ENCODE results near the gene EPYC. TPM values are rescaled to one million over a fixed set of nuclear protein-coding genes. Genes with fewer than 3 reads are reported as not detected.

The EPYC gene
- polyA plus RNA-seq (2013, experiment 1 of 2), result not detected
- polyA plus RNA-seq (2013, experiment 2 of 2), result not detected

GRCh38 chr12:91004872-91005271 lies at the start of gene EPYC:
TSS of gene EPYC (minus strand) at chr12:91004972. CDS start at chr12:91002565, 2,407 bp downstream.
- H3K79me1 ChIP-seq (ENCODE audit: low read depth, low read length), result no peaks in the 10 kb centered on the region
- no peak within 1 kb of the TSS for H2AFZ ChIP-seq (ENCODE audit: low read length)
- H3K36me3 ChIP-seq (replicated peaks in 1 of 2; ENCODE audit: control insufficient read depth in 2 of 2, insufficient read depth in 2 of 2, low read length in 2 of 2), result no peaks in the 10 kb centered on the region
- H4K8ac ChIP-seq (ENCODE audit: low read depth, low read length), result no peak within 1 kb of the TSS
- H3K18ac ChIP-seq (ENCODE audit: low read length), result no peak within 1 kb of the TSS
- H2BK5ac ChIP-seq (ENCODE audit: low read length), result no peak within 1 kb of the TSS
- H3K27ac ChIP-seq (replicated peaks; ENCODE audit: low read length), result no peak within 1 kb of the TSS
- H3K4me2 ChIP-seq (ENCODE audit: insufficient read depth, low read length, poor library complexity, severe bottlenecking), result no peak within 1 kb of the TSS
- no peak within 1 kb of the TSS for H2AK5ac ChIP-seq (ENCODE audit: low read depth, low read length)
- H3K4me3 ChIP-seq (ENCODE audit: low read length in 2 of 2), result no peak within 1 kb of the TSS
- no peak within 1 kb of the TSS for H3K4ac ChIP-seq (ENCODE audit: low read length)
- H3K14ac ChIP-seq (ENCODE audit: low read length), result no peak within 1 kb of the TSS
- no peaks in the 10 kb centered on the region for H3K9me3 ChIP-seq (replicated peaks in 1 of 2; ENCODE audit: control insufficient read depth in 2 of 2, insufficient read depth in 1 of 2, low read depth in 1 of 2, low read length in 2 of 2)
- no peak within 1 kb of the TSS for H3K9ac ChIP-seq (ENCODE audit: low read depth, low read length, poor library complexity)
- H2BK120ac ChIP-seq (ENCODE audit: low read depth, low read length), result no peak within 1 kb of the TSS
- no peak within 1 kb of the TSS for H2BK12ac ChIP-seq (ENCODE audit: low read length)
- H3K27me3 ChIP-seq (ENCODE audit: control insufficient read depth in 3 of 3, insufficient read depth in 3 of 3, low read depth in 1 of 3, low read length in 3 of 3), result no peaks in the 10 kb centered on the region
- no peak for DNase-seq (ENCODE audit: low spot score)
- no peak within 1 kb of the TSS for H2BK15ac ChIP-seq (ENCODE audit: low read length)
- no peaks in the 10 kb centered on the region for H3K4me1 ChIP-seq (ENCODE audit: control insufficient read depth in 2 of 2, insufficient read depth in 1 of 2, low read depth in 1 of 2, low read length in 2 of 2)
- no peak within 1 kb of the TSS for H3K23ac ChIP-seq (ENCODE audit: low read depth, low read length, poor library complexity)
- H4K91ac ChIP-seq (ENCODE audit: low read depth, low read length, poor library complexity), result no peak within 1 kb of the TSS

- Histone ChIP-seq H3K9me3 (replicated peaks in 1 of 2; ENCODE audit: control insufficient read depth in 2 of 2, insufficient read depth in 1 of 2, low read depth in 1 of 2, low read length in 2 of 2) (no peaks in the 10 kb centered on the region), H3K23ac (ENCODE audit: low read depth, low read length, poor library complexity) (no peak overlapping the region), H3K79me1 (ENCODE audit: low read depth, low read length) (no peaks in the 10 kb centered on the region), H2AK5ac (ENCODE audit: low read depth, low read length) (no peak overlapping the region), H2AFZ (ENCODE audit: low read length) (no peak overlapping the region), H3K14ac (ENCODE audit: low read length) (no peak overlapping the region), H3K9ac (ENCODE audit: low read depth, low read length, poor library complexity) (no peak overlapping the region), H4K8ac (ENCODE audit: low read depth, low read length) (no peak overlapping the region), H3K4me2 (ENCODE audit: insufficient read depth, low read length, poor library complexity, severe bottlenecking) (no peak overlapping the region), H3K27ac (replicated peaks; ENCODE audit: low read length) (no peak overlapping the region), H2BK5ac (ENCODE audit: low read length) (no peak overlapping the region), H2BK15ac (ENCODE audit: low read length) (no peak overlapping the region), H3K36me3 (replicated peaks in 1 of 2; ENCODE audit: control insufficient read depth in 2 of 2, insufficient read depth in 2 of 2, low read length in 2 of 2) (no peaks in the 10 kb centered on the region), H3K4me3 (ENCODE audit: low read length in 2 of 2) (no peak overlapping the region), H3K27me3 (ENCODE audit: control insufficient read depth in 3 of 3, insufficient read depth in 3 of 3, low read depth in 1 of 3, low read length in 3 of 3) (no peaks in the 10 kb centered on the region), H3K4me1 (ENCODE audit: control insufficient read depth in 2 of 2, insufficient read depth in 1 of 2, low read depth in 1 of 2, low read length in 2 of 2) (no peaks in the 10 kb centered on the region), H4K91ac (ENCODE audit: low read depth, low read length, poor library complexity) (no peak overlapping the region), H2BK120ac (ENCODE audit: low read depth, low read length) (no peak overlapping the region), H3K4ac (ENCODE audit: low read length) (no peak overlapping the region), H3K18ac (ENCODE audit: low read length) (no peak overlapping the region), H2BK12ac (ENCODE audit: low read length) (no peak overlapping the region)
- WGBS, 2 donors (ENCODE audit: extremely low coverage in 2 of 2, insufficient read length in 2 of 2, insufficient replicate concordance in 1 of 2), result no CpG with 5 or more reads among the region's 4 CpGs
- no peak for DNase-seq (ENCODE audit: low spot score)
Measured at GRCh38 chr12:91053951-91054715, 49.4 kb upstream of the EPYC start.

GRCh38 chr12:91052026-91052425 lies 47.3 kb upstream of the EPYC start:
- H4K8ac ChIP-seq (ENCODE audit: low read depth, low read length), result no peak overlapping the region
- no peak overlapping the region for H2BK120ac ChIP-seq (ENCODE audit: low read depth, low read length)
- H3K27ac ChIP-seq (replicated peaks; ENCODE audit: low read length), result no peak overlapping the region
- no peaks in the 10 kb centered on the region for H3K79me1 ChIP-seq (ENCODE audit: low read depth, low read length)
- H3K18ac ChIP-seq (ENCODE audit: low read length), result no peak overlapping the region
- no peak overlapping the region for H3K14ac ChIP-seq (ENCODE audit: low read length)
- no peaks in the 10 kb centered on the region for H3K4me1 ChIP-seq (ENCODE audit: control insufficient read depth in 2 of 2, insufficient read depth in 1 of 2, low read depth in 1 of 2, low read length in 2 of 2)
- no peak for DNase-seq (ENCODE audit: low spot score)
- H3K36me3 ChIP-seq (replicated peaks in 1 of 2; ENCODE audit: control insufficient read depth in 2 of 2, insufficient read depth in 2 of 2, low read length in 2 of 2), result no peaks in the 10 kb centered on the region
- no peak overlapping the region for H3K4me2 ChIP-seq (ENCODE audit: insufficient read depth, low read length, poor library complexity, severe bottlenecking)
- H2BK5ac ChIP-seq (ENCODE audit: low read length), result no peak overlapping the region
- H3K9ac ChIP-seq (ENCODE audit: low read depth, low read length, poor library complexity), result no peak overlapping the region
- no peak overlapping the region for H2AFZ ChIP-seq (ENCODE audit: low read length)
- H3K27me3 ChIP-seq (ENCODE audit: control insufficient read depth in 3 of 3, insufficient read depth in 3 of 3, low read depth in 1 of 3, low read length in 3 of 3), result no peaks in the 10 kb centered on the region
- H2BK12ac ChIP-seq (ENCODE audit: low read length), result no peak overlapping the region
- H4K91ac ChIP-seq (ENCODE audit: low read depth, low read length, poor library complexity), result no peak overlapping the region
- H3K9me3 ChIP-seq (replicated peaks in 1 of 2; ENCODE audit: control insufficient read depth in 2 of 2, insufficient read depth in 1 of 2, low read depth in 1 of 2, low read length in 2 of 2), result no peaks in the 10 kb centered on the region
- no peak overlapping the region for H3K4ac ChIP-seq (ENCODE audit: low read length)
- no peak overlapping the region for H3K23ac ChIP-seq (ENCODE audit: low read depth, low read length, poor library complexity)
- no peak overlapping the region for H3K4me3 ChIP-seq (ENCODE audit: low read length in 2 of 2)
- H2AK5ac ChIP-seq (ENCODE audit: low read depth, low read length), result no peak overlapping the region
- H2BK15ac ChIP-seq (ENCODE audit: low read length), result no peak overlapping the region

- Histone ChIP-seq H2BK12ac (ENCODE audit: low read length) (no peak overlapping the region), H3K27me3 (ENCODE audit: control insufficient read depth in 3 of 3, insufficient read depth in 3 of 3, low read depth in 1 of 3, low read length in 3 of 3) (no peaks in the 10 kb centered on the region), H3K4me2 (ENCODE audit: insufficient read depth, low read length, poor library complexity, severe bottlenecking) (no peak overlapping the region), H3K4me1 (ENCODE audit: control insufficient read depth in 2 of 2, insufficient read depth in 1 of 2, low read depth in 1 of 2, low read length in 2 of 2) (no peaks in the 10 kb centered on the region), H4K91ac (ENCODE audit: low read depth, low read length, poor library complexity) (no peak overlapping the region), H2BK15ac (ENCODE audit: low read length) (no peak overlapping the region), H3K18ac (ENCODE audit: low read length) (no peak overlapping the region), H3K23ac (ENCODE audit: low read depth, low read length, poor library complexity) (no peak overlapping the region), H2AK5ac (ENCODE audit: low read depth, low read length) (no peak overlapping the region), H3K4ac (ENCODE audit: low read length) (no peak overlapping the region), H3K14ac (ENCODE audit: low read length) (no peak overlapping the region), H3K79me1 (ENCODE audit: low read depth, low read length) (no peaks in the 10 kb centered on the region), H3K27ac (replicated peaks; ENCODE audit: low read length) (no peak overlapping the region), H3K9me3 (replicated peaks in 1 of 2; ENCODE audit: control insufficient read depth in 2 of 2, insufficient read depth in 1 of 2, low read depth in 1 of 2, low read length in 2 of 2) (no peaks in the 10 kb centered on the region), H4K8ac (ENCODE audit: low read depth, low read length) (no peak overlapping the region), H2BK120ac (ENCODE audit: low read depth, low read length) (no peak overlapping the region), H3K4me3 (ENCODE audit: low read length in 2 of 2) (no peak overlapping the region), H2AFZ (ENCODE audit: low read length) (no peak overlapping the region), H3K36me3 (replicated peaks in 1 of 2; ENCODE audit: control insufficient read depth in 2 of 2, insufficient read depth in 2 of 2, low read length in 2 of 2) (no peaks in the 10 kb centered on the region), H3K9ac (ENCODE audit: low read depth, low read length, poor library complexity) (no peak overlapping the region), H2BK5ac (ENCODE audit: low read length) (no peak overlapping the region)
- no CpG with 5 or more reads among the region's 2 CpGs for WGBS, 2 donors (ENCODE audit: extremely low coverage in 2 of 2, insufficient read length in 2 of 2, insufficient replicate concordance in 1 of 2)
- DNase-seq (ENCODE audit: low spot score), result no peak
Measured at GRCh38 chr12:91044586-91044985, 39.8 kb upstream of the EPYC start.
